ENCODE data around the gene GRK6. TPM values are rescaled to one million over a fixed set of nuclear protein-coding genes. Genes with fewer than 3 reads are reported as not detected.
A peak's percentile ranks its signal among the peaks of the same experiment; 100 is the strongest.

GRK6 gene
- total and polyA plus RNA-seq, 2 experiments from 2014 or later, result 39.6 to 62.1 TPM

DNA sequence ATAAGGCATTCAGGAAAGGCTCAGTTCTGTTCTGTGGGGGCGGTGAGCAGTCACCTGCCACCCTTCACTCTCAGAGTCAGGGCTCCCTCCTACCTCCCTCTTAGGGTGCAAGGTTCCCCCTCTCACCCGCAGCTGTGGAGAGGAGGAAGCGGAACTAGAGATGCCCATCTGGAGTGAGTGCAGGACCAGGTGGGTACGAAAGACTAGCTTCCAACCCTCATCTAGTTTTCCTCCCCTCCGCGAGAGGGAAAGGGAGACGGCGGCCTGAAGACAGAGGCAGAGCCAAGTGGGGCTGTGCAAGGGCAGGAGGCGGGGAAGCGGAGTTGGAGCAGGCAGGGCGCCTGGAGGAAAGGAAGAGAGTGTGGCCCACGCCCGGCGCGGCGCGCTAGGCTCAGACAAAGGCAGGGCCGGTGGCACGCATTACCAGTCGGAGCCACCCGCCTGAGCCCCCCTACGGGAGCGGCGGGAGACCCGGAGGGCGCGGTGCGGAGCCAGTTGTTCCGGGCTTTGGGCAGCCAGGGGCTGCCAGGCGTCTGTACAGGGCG lies 27.4 kb downstream of the GRK6 start:
- peak overlapping the region; percentile 54 for H3K4me3 ChIP-seq
- peak; percentile 46 to 52 for DNase-seq (ENCODE audit: low read depth in 1 of 2, low spot score in 1 of 2)
- no peaks in the 10 kb centered on the region for H3K9me3 ChIP-seq (ENCODE audit: low read depth)
- H3K27me3 ChIP-seq, result peaks cover 8% of the 10 kb centered on the region
- peaks cover 9% of the 10 kb centered on the region for H3K4me1 ChIP-seq (ENCODE audit: low read depth)
- peaks cover 2% of the 10 kb centered on the region for H3K36me3 ChIP-seq
- TF ChIP-seq, protein P1, sequence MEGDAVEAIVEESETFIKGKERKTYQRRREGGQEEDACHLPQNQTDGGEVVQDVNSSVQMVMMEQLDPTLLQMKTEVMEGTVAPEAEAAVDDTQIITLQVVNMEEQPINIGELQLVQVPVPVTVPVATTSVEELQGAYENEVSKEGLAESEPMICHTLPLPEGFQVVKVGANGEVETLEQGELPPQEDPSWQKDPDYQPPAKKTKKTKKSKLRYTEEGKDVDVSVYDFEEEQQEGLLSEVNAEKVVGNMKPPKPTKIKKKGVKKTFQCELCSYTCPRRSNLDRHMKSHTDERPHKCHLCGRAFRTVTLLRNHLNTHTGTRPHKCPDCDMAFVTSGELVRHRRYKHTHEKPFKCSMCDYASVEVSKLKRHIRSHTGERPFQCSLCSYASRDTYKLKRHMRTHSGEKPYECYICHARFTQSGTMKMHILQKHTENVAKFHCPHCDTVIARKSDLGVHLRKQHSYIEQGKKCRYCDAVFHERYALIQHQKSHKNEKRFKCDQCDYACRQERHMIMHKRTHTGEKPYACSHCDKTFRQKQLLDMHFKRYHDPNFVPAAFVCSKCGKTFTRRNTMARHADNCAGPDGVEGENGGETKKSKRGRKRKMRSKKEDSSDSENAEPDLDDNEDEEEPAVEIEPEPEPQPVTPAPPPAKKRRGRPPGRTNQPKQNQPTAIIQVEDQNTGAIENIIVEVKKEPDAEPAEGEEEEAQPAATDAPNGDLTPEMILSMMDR (IDR thresholded peaks at IDR 0.05; ENCODE audit: low read depth, low read length), result no peak
- H3K27ac ChIP-seq, result no peak overlapping the region

DNA sequence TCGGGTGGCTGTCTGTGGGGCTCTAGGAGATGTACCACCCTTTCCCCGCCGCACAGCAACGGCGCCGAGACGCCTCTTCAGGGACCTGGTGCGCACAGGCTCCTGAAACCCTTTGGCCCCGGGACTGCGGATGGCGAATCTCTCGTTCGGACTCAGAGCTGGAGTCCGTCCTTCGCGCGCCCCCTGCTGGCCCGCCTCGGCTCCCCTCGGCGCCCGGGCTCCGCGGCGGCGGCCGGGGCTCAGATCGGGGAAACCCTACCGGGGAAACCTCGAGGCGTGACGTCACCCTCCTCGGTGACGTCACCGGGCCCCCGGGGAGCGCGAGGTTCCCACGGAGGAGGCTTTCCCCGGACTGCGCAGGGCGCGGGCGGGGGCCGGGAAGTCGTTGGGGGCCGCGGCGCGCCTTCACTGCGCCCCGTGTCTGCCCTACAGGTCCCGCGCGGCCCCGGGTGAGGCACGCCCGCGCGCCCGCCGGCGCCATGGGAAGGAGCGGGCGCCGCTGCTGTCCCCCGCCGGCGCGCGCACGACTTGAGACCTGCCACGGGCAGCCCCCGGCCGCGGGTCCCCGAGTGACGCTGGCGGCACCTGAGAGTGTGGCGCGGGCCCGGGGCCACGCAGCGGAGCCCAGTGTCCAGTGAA lies 28.0 kb downstream of the GRK6 start:
- TF ChIP-seq, protein P1 (IDR thresholded peaks at IDR 0.05; ENCODE audit: low read depth, low read length), result peak; percentile 87
- peaks cover 5% of the 10 kb centered on the region for H3K36me3 ChIP-seq
- H3K4me1 ChIP-seq (ENCODE audit: low read depth), result peaks cover 9% of the 10 kb centered on the region
- H3K9me3 ChIP-seq (ENCODE audit: low read depth), result no peaks in the 10 kb centered on the region
- peak; percentile 92 to 94 for DNase-seq (ENCODE audit: low read depth in 1 of 2, low spot score in 1 of 2)
- H3K27me3 ChIP-seq, result peaks cover 8% of the 10 kb centered on the region
- H3K4me3 ChIP-seq, result peak overlapping the region; percentile 54
- peak overlapping the region; percentile 41 for H3K27ac ChIP-seq

DNA sequence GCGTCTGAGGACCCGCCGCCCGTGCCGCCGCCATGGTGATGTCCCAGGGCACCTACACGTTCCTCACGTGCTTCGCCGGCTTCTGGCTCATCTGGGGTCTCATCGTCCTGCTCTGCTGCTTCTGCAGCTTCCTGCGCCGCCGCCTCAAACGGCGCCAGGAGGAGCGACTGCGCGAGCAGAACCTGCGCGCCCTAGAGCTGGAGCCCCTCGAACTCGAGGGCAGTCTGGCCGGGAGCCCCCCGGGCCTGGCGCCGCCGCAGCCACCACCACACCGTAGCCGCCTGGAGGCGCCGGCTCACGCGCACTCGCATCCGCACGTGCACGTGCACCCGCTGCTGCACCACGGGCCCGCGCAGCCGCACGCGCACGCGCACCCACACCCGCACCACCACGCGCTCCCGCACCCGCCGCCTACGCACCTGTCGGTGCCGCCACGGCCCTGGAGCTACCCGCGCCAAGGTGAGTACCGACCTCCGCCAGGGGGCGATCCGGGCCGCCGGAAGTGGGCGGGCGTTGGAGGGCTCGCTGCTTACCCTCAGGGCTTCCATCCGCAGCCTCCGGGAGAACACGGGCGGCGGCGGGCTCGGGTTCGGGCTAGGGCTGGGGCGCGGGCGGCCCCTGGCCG lies 28.7 kb downstream of the GRK6 start:
- DNase-seq (ENCODE audit: low read depth in 1 of 2, low spot score in 1 of 2), result peak; percentile 68 to 90
- Histone ChIP-seq H3K9me3 (ENCODE audit: low read depth) (no peaks in the 10 kb centered on the region), H3K27me3 (peaks cover 8% of the 10 kb centered on the region), H3K36me3 (peaks cover 10% of the 10 kb centered on the region), H3K4me3 (peak overlapping the region; percentile 54), H3K4me1 (ENCODE audit: low read depth) (peaks cover 9% of the 10 kb centered on the region), H3K27ac (peak overlapping the region; percentile 41)
- TF ChIP-seq, protein P1 (IDR thresholded peaks at IDR 0.05; ENCODE audit: low read depth, low read length), result peak; percentile 60

DNA sequence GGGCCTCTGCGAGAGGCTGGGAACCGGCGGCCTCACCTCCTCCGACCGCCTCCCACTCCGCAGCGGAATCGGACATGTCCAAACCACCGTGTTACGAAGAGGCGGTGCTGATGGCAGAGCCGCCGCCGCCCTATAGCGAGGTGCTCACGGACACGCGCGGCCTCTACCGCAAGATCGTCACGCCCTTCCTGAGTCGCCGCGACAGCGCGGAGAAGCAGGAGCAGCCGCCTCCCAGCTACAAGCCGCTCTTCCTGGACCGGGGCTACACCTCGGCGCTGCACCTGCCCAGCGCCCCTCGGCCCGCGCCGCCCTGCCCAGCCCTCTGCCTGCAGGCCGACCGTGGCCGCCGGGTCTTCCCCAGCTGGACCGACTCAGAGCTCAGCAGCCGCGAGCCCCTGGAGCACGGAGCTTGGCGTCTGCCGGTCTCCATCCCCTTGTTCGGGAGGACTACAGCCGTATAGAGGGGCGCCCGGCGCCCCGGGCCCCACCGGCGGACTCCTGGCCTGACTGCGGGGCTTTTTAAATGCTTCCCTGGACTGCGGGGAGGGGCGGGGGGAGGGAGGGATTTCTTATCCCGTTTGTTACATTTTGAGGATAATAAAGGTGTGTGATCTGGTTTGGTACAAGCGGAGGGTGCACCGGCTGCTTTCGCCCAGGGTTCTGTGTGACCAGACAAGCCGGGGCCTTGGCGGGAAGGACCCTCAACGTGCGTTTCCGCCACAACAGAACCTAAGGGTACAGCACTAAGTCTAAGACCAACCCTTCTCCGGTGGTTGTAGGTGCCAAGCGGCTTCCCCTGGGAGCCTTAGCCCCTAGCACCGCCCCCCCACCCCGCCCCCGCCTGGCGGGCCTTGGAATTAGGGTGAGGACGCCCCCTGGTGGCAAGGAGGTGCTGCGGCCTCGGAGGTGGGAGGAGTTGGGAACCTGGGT lies 29.4 kb downstream of the GRK6 start:
- Histone ChIP-seq H3K36me3 (peaks cover 16% of the 10 kb centered on the region), H3K9me3 (ENCODE audit: low read depth) (no peaks in the 10 kb centered on the region), H3K4me3 (peak overlapping the region; percentile 54), H3K27me3 (peaks cover 8% of the 10 kb centered on the region), H3K4me1 (ENCODE audit: low read depth) (peaks cover 9% of the 10 kb centered on the region), H3K27ac (peak overlapping the region; percentile 41)
- TF ChIP-seq, protein P1 (IDR thresholded peaks at IDR 0.05; ENCODE audit: low read depth, low read length), result peak; percentile 90
- peak; percentile 94 for DNase-seq (ENCODE audit: low read depth in 1 of 2, low spot score in 1 of 2)

DNA sequence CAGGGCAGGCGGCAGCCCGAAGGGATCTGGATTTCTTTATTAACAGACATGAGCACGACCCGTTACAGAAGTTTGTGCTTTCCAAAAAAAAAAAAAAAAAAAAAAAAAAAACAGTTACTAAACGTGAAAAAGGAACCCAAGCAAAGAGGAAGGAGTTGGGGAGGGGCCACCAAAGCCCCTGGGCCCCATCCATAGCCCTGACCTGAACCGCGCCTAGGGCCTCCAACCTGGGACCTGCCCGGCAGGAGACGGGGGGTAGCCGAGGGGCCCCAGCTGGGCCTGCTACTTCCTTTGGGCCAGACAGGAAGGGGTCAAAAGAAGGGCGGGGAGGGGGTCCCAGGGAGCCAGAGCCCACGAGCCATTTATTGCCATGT lies 30.1 kb downstream of the GRK6 start:
- peaks cover 9% of the 10 kb centered on the region for H3K4me1 ChIP-seq (ENCODE audit: low read depth)
- peaks cover 8% of the 10 kb centered on the region for H3K27me3 ChIP-seq
- H3K27ac ChIP-seq, result peak overlapping the region; percentile 35
- TF ChIP-seq, protein P1 (IDR thresholded peaks at IDR 0.05; ENCODE audit: low read depth, low read length), result no peak
- H3K9me3 ChIP-seq (ENCODE audit: low read depth), result no peaks in the 10 kb centered on the region
- H3K4me3 ChIP-seq, result no peak overlapping the region
- DNase-seq (ENCODE audit: low read depth in 1 of 2, low spot score in 1 of 2), result no peak
- peaks cover 16% of the 10 kb centered on the region for H3K36me3 ChIP-seq
